H1 (cell line): ENCODE measurements around the gene MTX1. TPM values are rescaled to one million over a fixed set of nuclear protein-coding genes. Genes with fewer than 3 reads are reported as not detected.
A peak's percentile ranks its signal among the peaks of the same experiment; 100 is the strongest.

Experiments used
- CTCF ChIA-PET: fragments of 300-600 bp; sonication (Branson Sonifier 250); formaldehyde crosslinking; loops from one replicate; lab custom pipeline; 2021; ENCODE audit not compliant: partially characterized antibody; lab: Charles Lee
- POLR2A ChIA-PET: fragments of 300-600 bp; sonication (Branson Sonifier 250); formaldehyde crosslinking; loops from one replicate; lab custom pipeline; 2021; ENCODE audit warnings: inconsistent platforms; ENCODE audit not compliant: partially characterized antibody; lab: Charles Lee
- DNase-seq, 2 experiments: peaks; one replicate each; pipeline versions ENCODE4 v3.0.0 to v3.0.0-alpha.2; 2010 to 2022; ENCODE audit warnings: low spot score in 2 of 2, low read depth in 1 of 2, mixed read lengths in 1 of 2
- FAIRE-seq: peaks from 2 replicates; lab custom pipeline; 2011; peaks lifted over from hg19 to GRCh38; lab: Jason Lieb, UNC
- H2AFZ ChIP-seq: 2 replicates; pipeline ENCODE4 v1.8.1; 2012; ENCODE audit warnings: low read length, inconsistent platforms
- H2AK5ac ChIP-seq: 2 replicates; pipeline ENCODE4 v1.6.1; 2013; ENCODE audit warnings: low read depth, low read length
- H2BK120ac ChIP-seq: replicated peaks from 2 replicates; pipeline ENCODE3; 2013; ENCODE audit warnings: low read depth, low read length, inconsistent platforms
- H2BK12ac ChIP-seq: 2 replicates; pipeline ENCODE4 v1.6.1; 2013; ENCODE audit warnings: low read depth, low read length
- H2BK15ac ChIP-seq: 2 replicates; pipeline ENCODE4 v1.6.1; 2013; ENCODE audit warnings: low read length
- H2BK20ac ChIP-seq: 2 replicates; pipeline ENCODE4 v1.6.1; 2013; ENCODE audit warnings: low read length
- H2BK5ac ChIP-seq: 2 replicates; pipeline ENCODE4 v1.6.1; 2013; ENCODE audit warnings: low read depth, low read length
- H3K14ac ChIP-seq: 2 replicates; pipeline ENCODE4 v1.6.1; 2013; ENCODE audit warnings: inconsistent platforms; ENCODE audit not compliant: insufficient read length
- H3K18ac ChIP-seq: 2 replicates; pipeline ENCODE4 v1.6.1; 2013; ENCODE audit warnings: low read length; ENCODE audit errors: extremely low read depth
- H3K23ac ChIP-seq: 2 replicates; pipeline ENCODE4 v1.6.1; 2013; ENCODE audit warnings: inconsistent platforms; ENCODE audit not compliant: insufficient read length
- H3K23me2 ChIP-seq: 2 replicates; pipeline ENCODE4 v1.6.1; 2013; ENCODE audit warnings: low read depth, low read length
- H3K27ac ChIP-seq: 2 replicates; pipeline ENCODE4 v1.6.1; 2011; ENCODE audit warnings: low read depth, low read length, inconsistent platforms
- H3K27me3 ChIP-seq, 4 experiments: replicated peaks in 1 of 4; 1 replicate in 1 of 4; 2 replicates in 3 of 4; pipeline versions ENCODE4 v1.6.1 to v1.8.1; 2011 to 2013; ENCODE audit warnings: low read length in 3 of 4, mild to moderate bottlenecking in 3 of 4, inconsistent platforms in 2 of 4, mixed read lengths in 2 of 4, moderate library complexity in 1 of 4; ENCODE audit not compliant: control insufficient read depth in 3 of 4, insufficient read depth in 3 of 4; ENCODE audit errors: extremely low read depth in 1 of 4
- H3K36me3 ChIP-seq, 4 experiments: 2 replicates each; pipeline versions ENCODE4 v1.6.1 to v1.8.1; 2011 to 2013; ENCODE audit warnings: mild to moderate bottlenecking in 4 of 4, low read length in 3 of 4, moderate library complexity in 2 of 4, control low read depth in 1 of 4, inconsistent platforms in 1 of 4; ENCODE audit not compliant: insufficient read depth in 4 of 4, control insufficient read depth in 2 of 4
- H3K4ac ChIP-seq: replicated peaks from 2 replicates; pipeline ENCODE3; 2013; ENCODE audit warnings: low read length, low read depth, mixed read lengths, inconsistent platforms; ENCODE audit not compliant: insufficient read length
- H3K4me1 ChIP-seq, 4 experiments: replicated peaks in 1 of 4; 1 replicate in 1 of 4; 2 replicates in 3 of 4; pipeline versions ENCODE4 v1.6.1 to v1.8.1; 2011 to 2013; ENCODE audit warnings: low read length in 3 of 4, inconsistent platforms in 2 of 4, mixed read lengths in 1 of 4; ENCODE audit not compliant: insufficient read depth in 4 of 4, control insufficient read depth in 3 of 4
- H3K4me2 ChIP-seq, 2 experiments: 2 replicates each; pipeline versions ENCODE4 v1.6.1 to v1.8.1; 2011 to 2013; ENCODE audit warnings: low read depth in 2 of 2, low read length in 2 of 2, control low read depth in 1 of 2, inconsistent platforms in 1 of 2, mild to moderate bottlenecking in 1 of 2; ENCODE audit not compliant: insufficient read depth in 1 of 2
- H3K4me3 ChIP-seq, 4 experiments: fragments of 200-600, 300-600 bp in 1 of 4; sonication (generic), shearing (Covaris generic), sonication (Bioruptor Twin) in 1 of 4; 2 replicates each; pipeline versions ENCODE4 v1.5.1 to v1.8.1; 2011 to 2016; ENCODE audit warnings: low read length in 4 of 4, low read depth in 3 of 4, control low read depth in 2 of 4, inconsistent platforms in 2 of 4, mild to moderate bottlenecking in 2 of 4, mixed read lengths in 1 of 4, moderate library complexity in 1 of 4; ENCODE audit not compliant: insufficient read depth in 2 of 4; ENCODE audit errors: extremely low read depth in 1 of 4
- H3K56ac ChIP-seq: replicated peaks from 2 replicates; pipeline ENCODE3; 2013; ENCODE audit warnings: low read depth, mild to moderate bottlenecking, mixed read lengths, low read length, inconsistent platforms; ENCODE audit not compliant: insufficient read length
- H3K79me1 ChIP-seq: 2 replicates; pipeline ENCODE4 v1.6.1; 2013; ENCODE audit warnings: low read depth, low read length, control low read depth
- H3K79me2 ChIP-seq, 2 experiments: 2 replicates each; pipeline versions ENCODE4 v1.6.1 to v1.8.1; 2012 to 2013; ENCODE audit warnings: low read length in 2 of 2, mild to moderate bottlenecking in 2 of 2, inconsistent platforms in 1 of 2; ENCODE audit not compliant: insufficient read depth in 2 of 2, control insufficient read depth in 1 of 2
- H3K9ac ChIP-seq, 4 experiments: replicated peaks in 1 of 4; 1 replicate in 1 of 4; 2 replicates in 3 of 4; pipeline versions ENCODE4 v1.6.1 to v1.8.1; 2011 to 2013; ENCODE audit warnings: low read depth in 3 of 4, low read length in 3 of 4, control low read depth in 2 of 4, mild to moderate bottlenecking in 2 of 4, moderate library complexity in 2 of 4, inconsistent platforms in 1 of 4; ENCODE audit errors: extremely low read depth in 1 of 4
- H3K9me3 ChIP-seq, 2 experiments: 2 replicates each; pipeline versions ENCODE4 v1.6.1 to v1.8.1; 2012 to 2013; ENCODE audit warnings: mild to moderate bottlenecking in 2 of 2, moderate library complexity in 2 of 2, control low read depth in 1 of 2, inconsistent platforms in 1 of 2, low read depth in 1 of 2, low read length in 1 of 2, mixed read lengths in 1 of 2; ENCODE audit not compliant: insufficient read depth in 2 of 2
- H4K20me1 ChIP-seq, 2 experiments: replicated peaks in 1 of 2; 2 replicates each; pipeline versions ENCODE3 to v1.8.1; 2011 to 2013; ENCODE audit warnings: inconsistent platforms in 2 of 2, low read length in 2 of 2, mild to moderate bottlenecking in 1 of 2; ENCODE audit not compliant: insufficient read depth in 2 of 2, control insufficient read depth in 1 of 2
- H4K5ac ChIP-seq: 2 replicates; pipeline ENCODE4 v1.6.1; 2013; ENCODE audit warnings: low read length, low read depth, mixed read lengths, inconsistent platforms; ENCODE audit not compliant: insufficient read length
- H4K8ac ChIP-seq: 2 replicates; pipeline ENCODE4 v1.8.0; 2013; ENCODE audit warnings: mild to moderate bottlenecking, moderate library complexity, low read length, inconsistent platforms; ENCODE audit not compliant: insufficient read depth; ENCODE audit errors: extremely low read depth
- H4K91ac ChIP-seq: replicated peaks from 2 replicates; pipeline ENCODE3; 2013; ENCODE audit warnings: low read length, mixed read lengths, inconsistent platforms; ENCODE audit not compliant: insufficient read length
- ATF3 ChIP-seq: IDR thresholded peaks from 2 replicates; pipeline ENCODE4 v1.6.1; 2011; ENCODE audit warnings: low read depth, mild to moderate bottlenecking, low read length; ENCODE audit not compliant: insufficient read depth
- BCL11A ChIP-seq, 2 experiments: IDR thresholded peaks; one replicate each; pipeline ENCODE4 v1.6.1; 2011; ENCODE audit warnings: low read depth in 2 of 2, low read length in 2 of 2, mild to moderate bottlenecking in 2 of 2
- EGR1 ChIP-seq: IDR thresholded peaks from 2 replicates; pipeline ENCODE4 v1.6.1; 2011; ENCODE audit warnings: low read depth, low read length, borderline replicate concordance
- FOSL1 ChIP-seq: IDR thresholded peaks from 2 replicates; pipeline ENCODE4 v1.6.1; 2011; ENCODE audit warnings: mild to moderate bottlenecking, low read depth, low read length, moderate library complexity; ENCODE audit not compliant: insufficient read depth
- HDAC6 ChIP-seq: IDR thresholded peaks from one replicate; pipeline ENCODE4 v1.7.1; 2012; ENCODE audit warnings: low read depth, mild to moderate bottlenecking, inconsistent platforms, low read length, moderate library complexity
- TAF7 ChIP-seq: optimal IDR thresholded peaks from 2 replicates; pipeline ENCODE3; 2011; ENCODE audit warnings: low read depth, mild to moderate bottlenecking, inconsistent platforms, low read length, moderate library complexity, borderline replicate concordance
- TBP ChIP-seq: IDR thresholded peaks from 2 replicates; pipeline ENCODE4 v1.6.1; 2011; ENCODE audit warnings: low read depth, low read length, improper control_type of control experiment
- WGBS, 2 experiments: shearing (Covaris generic) in 1 of 2; methylation state at CpG; one replicate each; pipeline versions ENCODE4 v1.1.6 to v1.1.7; 2013 to 2015; ENCODE audit warnings: low lambda C conversion rate in 2 of 2, mixed read lengths in 2 of 2, inconsistent platforms in 1 of 2, low coverage in 1 of 2, missing lambda C conversion rate in 1 of 2; ENCODE audit not compliant: insufficient replicate concordance in 2 of 2, insufficient coverage in 1 of 2, insufficient read length in 1 of 2; ENCODE audit errors: extremely low coverage in 1 of 2, missing lambda C conversion rate in 1 of 2; 5-methylcytosine and 5-hydroxymethylcytosine counted together
- polyA plus RNA-seq, 7 experiments: library from polyadenylated mRNA; depleted of rRNA in 3 of 7; stranded (reverse) in 5 of 7; unstranded in 2 of 7; fragments of >200 nt in 5 of 7; fragments of 200-250 nt in 2 of 7; gene quantifications; 1 replicate in 5 of 7; 2 replicates in 1 of 7; 4 replicates in 1 of 7; pipeline versions ENCODE4 v1.2.1 to v1.2.3, GENCODE V29; 2011 to 2013; ENCODE audit warnings: missing spikeins in 2 of 7, mixed read lengths in 2 of 7
- total RNA-seq: library from RNA; stranded (reverse); fragmentation: NEBNext Ultra II Directional; extraction: Animal tissue kit (Norgen Biotek cat#: 25700); gene quantifications from 2 replicates; pipeline ENCODE4 v1.2.1, GENCODE V29; 2021

MTX1 gene
- total and polyA plus RNA-seq, 2 of the 8 experiments (the other 6 are each of a cell fraction or from before 2014, with no cell fraction given): 47.9 to 131 TPM

- peaks cover 4 to 20% (median 11%) of the 10 kb centered on the region in 4 experiments for H3K4me1 ChIP-seq
- no peak overlapping the region for H2BK12ac ChIP-seq
- CTCF ChIA-PET: interaction anchor here (0.9 to 6.1 kb wide), 6 partner anchors 9 to 123 kb away, joined by 3 to 38 read pairs (median 4); no protein-coding TSS in a partner anchor
- H2BK20ac ChIP-seq: no peak overlapping the region
- no peak overlapping the region for H2AFZ ChIP-seq
- H3K23me2 ChIP-seq: no peaks in the 10 kb centered on the region; the same call in 1 of the 2 replicates
- H3K79me1 ChIP-seq: no peaks in the 10 kb centered on the region
- H3K9me3 ChIP-seq: no peaks in the 10 kb centered on the region
- POLR2A ChIA-PET: interaction anchor here (1.2 to 20.5 kb wide), 4 partner anchors 10 to 67 kb away, joined by 3 to 512 read pairs (median 30); partner anchors contain the start of genes KRTCAP2, MTX1, THBS3 and TRIM46
- peaks cover 0 to 22% (median 14%) of the 10 kb centered on the region in 4 experiments; a peak in 7 of 8 replicates for H3K36me3 ChIP-seq
- H3K14ac ChIP-seq: no peak overlapping the region
- no peak overlapping the region for H3K9ac ChIP-seq
- H3K27me3 ChIP-seq: no peaks in the 10 kb centered on the region
- no peak overlapping the region for H3K4ac ChIP-seq
- H3K18ac ChIP-seq: no peak overlapping the region
- DNase-seq: no peak
- H2BK5ac ChIP-seq: peak overlapping the region; percentile 60; the same call in 1 of the 2 replicates
- H2AK5ac ChIP-seq: no peak overlapping the region
- H3K27ac ChIP-seq: no peak overlapping the region
- TF ChIP-seq BCL11A (IDR thresholded peaks at IDR 0.05; ENCODE audit: low read depth in 2 of 2, low read length in 2 of 2) (no peak), EGR1 (no peak), FOSL1 (no peak), TBP (no peak), TAF7 (no peak), HDAC6 (no peak), ATF3 (no peak)
- TF ChIP-seq, all 59 proteins: peak for 0
- Histone ChIP-seq H2BK120ac (no peak overlapping the region), H3K4me2 (no peak overlapping the region), H3K23ac (no peak overlapping the region), H4K91ac (no peak overlapping the region), H4K5ac (no peak overlapping the region), H4K20me1 (peaks cover 0 to 3% of the 10 kb centered on the region in 2 experiments), H3K4me3 (no peak overlapping the region), H3K79me2 (no peaks in the 10 kb centered on the region), H3K56ac (no peak overlapping the region), H4K8ac (no peak overlapping the region), H2BK15ac (no peak overlapping the region)
- FAIRE-seq: no peak
- 82% methylated on average over 4 of the region's 4 CpGs; no CpG with 5 or more reads in 1 of the 2 experiments for WGBS, 2 experiments
Measured at GRCh38 chr1:155184351-155184811, 24.1 kb upstream of the MTX1 start.
